GM18507 (cell line): Measurements from ENCODE around the gene KCTD16.
A peak's percentile ranks its signal among the peaks of the same experiment; 100 is the strongest.

Experiments
- DNase-seq: peaks from one replicate; pipeline ENCODE4 v3.0.0; 2011; ENCODE audit warnings: low read depth; ENCODE audit not compliant: insufficient read length; ENCODE audit errors: extremely low spot score
- FAIRE-seq: peaks from 2 replicates; lab custom pipeline; 2011; peaks lifted over from hg19 to GRCh38; lab: Jason Lieb, UNC

The KCTD16 gene

GRCh38 chr5:144170276-144171024 is at the start of gene KCTD16, which contains the start of gene YIPF5:
Gene KCTD16 (plus strand): TSS chr5:144170873.
Gene YIPF5 (minus strand): TSS chr5:144170659. CDS start chr5:144169955, 704 bp downstream.
- peak; percentile 91 for DNase-seq

GRCh38 chr5:144121577-144121976 is 49.1 kb upstream of the KCTD16 start:
- FAIRE-seq = no peak

More at GRCh38 chr5:144170276-144171024, at the start of gene KCTD16, which contains the start of gene YIPF5:
- FAIRE-seq = peak; percentile 100

GRCh38 chr5:144122081-144122480 is 48.6 kb upstream of the KCTD16 start:
- DNase-seq (no peak), FAIRE-seq (no peak)

More at GRCh38 chr5:144121577-144121976, 49.1 kb upstream of the KCTD16 start:
- no peak for DNase-seq

- no peak for DNase-seq
- no peak for FAIRE-seq
Observed at GRCh38 chr5:144122641-144123040, 48.0 kb upstream of the KCTD16 start.

GRCh38 chr5:144125163-144125726 is 45.4 kb upstream of the KCTD16 start:
- FAIRE-seq = no peak

GRCh38 chr5:144126707-144127106 is 44.0 kb upstream of the KCTD16 start:
- FAIRE-seq = no peak
- no peak for DNase-seq

More at GRCh38 chr5:144125163-144125726, 45.4 kb upstream of the KCTD16 start:
- no peak for DNase-seq

- FAIRE-seq = no peak
- no peak for DNase-seq
Observed at GRCh38 chr5:144128844-144129243, 41.8 kb upstream of the KCTD16 start.

GRCh38 chr5:144130306-144130705 is 40.4 kb upstream of the KCTD16 start:
- DNase-seq (no peak), FAIRE-seq (no peak)

- FAIRE-seq (no peak), DNase-seq (no peak)
Observed at GRCh38 chr5:144131261-144131660, 39.4 kb upstream of the KCTD16 start.

GRCh38 chr5:144133050-144133633 is 37.5 kb upstream of the KCTD16 start:
- no peak for DNase-seq
- FAIRE-seq = no peak

GRCh38 chr5:144134194-144134826 is 36.4 kb upstream of the KCTD16 start:
- FAIRE-seq (no peak), DNase-seq (no peak)

- DNase-seq (no peak), FAIRE-seq (no peak)
Observed at GRCh38 chr5:144135113-144135762, 35.4 kb upstream of the KCTD16 start.

GRCh38 chr5:144139586-144139985 is 31.1 kb upstream of the KCTD16 start:
- DNase-seq = no peak

GRCh38 chr5:144141585-144141984 is 29.1 kb upstream of the KCTD16 start:
- FAIRE-seq = no peak
- DNase-seq = no peak

More at GRCh38 chr5:144139586-144139985, 31.1 kb upstream of the KCTD16 start:
- no peak for FAIRE-seq

GRCh38 chr5:144142139-144142823 is 28.4 kb upstream of the KCTD16 start:
- FAIRE-seq (peak; percentile 74), DNase-seq (peak; percentile 7)

GRCh38 chr5:144142824-144143162 is 27.9 kb upstream of the KCTD16 start:
- DNase-seq (no peak), FAIRE-seq (no peak)

GRCh38 chr5:144143625-144144024 is 27.0 kb upstream of the KCTD16 start:
- DNase-seq (no peak), FAIRE-seq (no peak)

GRCh38 chr5:144144956-144145751 is 25.5 kb upstream of the KCTD16 start:
- DNase-seq = no peak
- no peak for FAIRE-seq
